Endodermal cell (in vitro differentiated cells): ENCODE data around the gene TST. TPM values are rescaled to one million over a fixed set of nuclear protein-coding genes. Genes with fewer than 3 reads are reported as not detected.

Experiments
- DNase-seq: peaks from one replicate; pipeline ENCODE4 v3.0.0-alpha.2; 2017
- H3K27ac ChIP-seq: 2 replicates; pipeline ENCODE4 v1.5.1; 2013; ENCODE audit warnings: mild to moderate bottlenecking, low read depth, low read length, moderate library complexity
- H3K27me3 ChIP-seq: 2 replicates; pipeline ENCODE4 v1.6.1; 2013; ENCODE audit warnings: mild to moderate bottlenecking, low read length, moderate library complexity; ENCODE audit not compliant: insufficient read depth, control insufficient read depth, poor library complexity, severe bottlenecking
- H3K36me3 ChIP-seq: 2 replicates; pipeline ENCODE4 v1.7.0; 2013; ENCODE audit warnings: mild to moderate bottlenecking, low read length, moderate library complexity; ENCODE audit not compliant: control insufficient read depth, insufficient read depth
- H3K4me1 ChIP-seq: one replicate; pipeline ENCODE4 v1.7.0; 2013; ENCODE audit warnings: low read length; ENCODE audit not compliant: control insufficient read depth, insufficient read depth
- H3K4me3 ChIP-seq: 2 replicates; pipeline ENCODE4 v1.5.1; 2013; ENCODE audit warnings: mild to moderate bottlenecking, low read length, moderate library complexity
- H3K9ac ChIP-seq: 2 replicates; pipeline ENCODE4 v1.6.1; 2013; ENCODE audit warnings: mild to moderate bottlenecking, low read length, moderate library complexity; ENCODE audit not compliant: poor library complexity, severe bottlenecking; ENCODE audit errors: extremely low read depth
- H3K9me3 ChIP-seq: 2 replicates; pipeline ENCODE4 v1.6.1; 2013; ENCODE audit warnings: mild to moderate bottlenecking, low read length, moderate library complexity; ENCODE audit not compliant: control insufficient read depth
- H3K27ac Mint-ChIP-seq: 2 replicates; pipeline ENCODE4 v1.8.0; 2020; ENCODE audit warnings: mixed read lengths
- H3K27me3 Mint-ChIP-seq: 2 replicates; pipeline ENCODE4 v1.8.0; 2021; ENCODE audit warnings: mild to moderate bottlenecking, mixed read lengths; ENCODE audit not compliant: insufficient read depth
- H3K36me3 Mint-ChIP-seq: 2 replicates; pipeline ENCODE4 v1.8.0; 2020; ENCODE audit warnings: low read depth, mixed read lengths
- H3K4me1 Mint-ChIP-seq: 2 replicates; pipeline ENCODE4 v1.8.0; 2020; ENCODE audit warnings: mixed read lengths
- H3K4me3 Mint-ChIP-seq: 2 replicates; pipeline ENCODE4 v1.8.0; 2020; ENCODE audit warnings: mild to moderate bottlenecking, moderate library complexity, mixed read lengths
- H3K9me3 Mint-ChIP-seq: 2 replicates; pipeline ENCODE4 v1.8.0; 2020; ENCODE audit warnings: mild to moderate bottlenecking, mixed read lengths
- WGBS, 2 experiments: methylation state at CpG; one replicate each; pipeline versions ENCODE4 v1.1.5 to v1.1.7; 2013; ENCODE audit warnings: missing lambda C conversion rate in 2 of 2, mixed read lengths in 1 of 2; ENCODE audit not compliant: insufficient coverage in 1 of 2, insufficient read length in 1 of 2; 5-methylcytosine and 5-hydroxymethylcytosine counted together
- long read RNA-seq, 4 experiments: library from polyadenylated mRNA in 2 of 4; library from RNA in 1 of 4; library from capped mRNA in 1 of 4; stranded (forward) in 3 of 4; unstranded in 1 of 4; transcript quantifications; one replicate each; pipeline ENCODE4 v2.0.0, GENCODE V29; 2020 to 2021; ENCODE audit warnings: inconsistent platforms in 1 of 4
- polyA plus RNA-seq, 2 experiments: library from polyadenylated mRNA; stranded (reverse); fragments of 50-300 nt; gene quantifications; one replicate each; pipeline ENCODE4 v1.2.3, GENCODE V29; 2013
- total RNA-seq, 2 donors: library from RNA; stranded (reverse); fragmentation: NEBNext Ultra II Directional in 1 of 2; extraction: Animal tissue kit (Norgen Biotek cat#: 25700) in 1 of 2; gene quantifications; 2 replicates in 1 of 2; 3 replicates in 1 of 2; pipeline ENCODE4 v1.2.1, GENCODE V29; 2021
- TF ChIP-seq, protein P1 (sequence below): fragments of 200-600 bp; sonication (generic); conservative IDR thresholded peaks from 2 replicates; pipeline ENCODE4 v1.5.0; 2021; ENCODE audit warnings: antibody characterized with exemption, mild to moderate bottlenecking

Gene TST
- total RNA-seq, result 10 to 100 TPM; 38.2 to 48.3 TPM
- polyA plus RNA-seq (2013, experiment 1 of 2), result 21.8 TPM
- 24.6 TPM for polyA plus RNA-seq (2013, experiment 2 of 2)
- long read RNA-seq, experiment 1, transcript TST-202 (2 exons, 1,797 nt), result minor isoform, 14 of 45 reads
- long read RNA-seq, experiment 1, transcript TST-201 (3 exons, 1,211 nt), result major isoform, 22 of 45 reads
- long read RNA-seq, experiment 1, partial matches to known transcripts, result 4 of 45 reads
- long read RNA-seq, experiment 1, other reads (novel, unspliced or antisense), result 5 of 45 reads
- long read RNA-seq, experiment 2, transcript TST-201 (3 exons, 1,211 nt), result major isoform, 8 of 19 reads
- long read RNA-seq, experiment 2, transcript TST-202 (2 exons, 1,797 nt), result minor isoform, 5 of 19 reads
- long read RNA-seq, experiment 2, partial matches to known transcripts, result 0 of 19 reads
- long read RNA-seq, experiment 2, other reads (novel, unspliced or antisense), result 6 of 19 reads
- long read RNA-seq, experiment 3, transcript TST-201 (3 exons, 1,211 nt), result major isoform, 7 of 8 reads
- long read RNA-seq, experiment 3, partial matches to known transcripts, result 0 of 8 reads
- long read RNA-seq, experiment 3, other reads (novel, unspliced or antisense), result 0 of 8 reads
- long read RNA-seq, experiment 4, transcript TST-201 (3 exons, 1,211 nt), result major isoform, 71 of 80 reads
- long read RNA-seq, experiment 4, partial matches to known transcripts, result 0 of 80 reads
- long read RNA-seq, experiment 4, other reads (novel, unspliced or antisense), result 6 of 80 reads

DNA sequence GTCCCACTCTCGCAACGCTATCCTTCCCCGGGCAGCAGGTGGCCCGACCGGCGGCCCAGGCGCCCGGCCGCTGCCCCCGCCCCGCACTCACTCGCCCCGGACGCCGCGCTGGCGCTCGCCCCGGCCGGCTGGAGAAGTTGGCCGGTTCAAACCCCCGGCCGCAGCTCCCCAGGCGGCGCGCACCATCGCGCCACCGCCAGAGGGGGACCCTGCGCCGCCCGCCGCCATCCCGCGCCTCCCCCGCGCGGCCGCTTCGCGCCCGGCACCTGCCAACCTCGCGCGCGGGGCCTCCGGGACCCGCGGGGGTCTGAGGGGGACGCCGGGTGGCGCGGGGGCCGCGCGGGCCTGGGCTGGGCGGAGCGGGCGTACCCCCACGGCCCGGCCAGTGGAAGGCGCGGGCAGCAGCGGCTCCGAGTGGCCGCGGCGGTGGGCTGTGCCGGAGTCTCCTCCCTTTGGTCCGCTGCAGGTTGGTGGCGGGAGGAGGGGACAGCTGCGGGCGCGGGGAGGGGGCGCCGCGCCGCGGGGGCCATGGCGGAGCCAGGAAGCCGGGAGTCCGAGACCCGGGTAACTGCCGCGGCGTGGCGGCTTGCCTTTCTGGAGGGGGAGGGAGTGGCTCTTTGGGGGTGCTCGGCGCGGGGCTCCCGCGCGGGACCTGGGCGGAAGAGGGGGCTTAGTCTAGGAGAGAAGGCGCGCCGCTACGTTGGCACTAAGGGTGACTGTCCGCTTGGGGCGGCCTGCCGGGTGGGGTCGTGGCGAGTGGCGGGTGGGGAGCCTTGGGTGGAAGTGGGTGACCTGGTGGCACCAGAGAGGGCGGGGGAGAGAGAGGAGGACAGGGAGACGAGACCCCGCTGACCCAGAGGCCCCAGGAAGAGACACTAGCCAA, at the start of gene TST, which contains the start of gene MPST:
Gene TST, minus strand, starts transcription at position 139 of the 883 bp plus-strand sequence. CDS start 715 bp downstream, outside the sequence.
Gene MPST, plus strand, starts transcription at position 434 of the 883 bp plus-strand sequence. Its CDS starts 95 bp downstream, at position 529.
- Mint-ChIP-seq H3K9me3 (no peaks in the 10 kb centered on the region), H3K36me3 (peaks cover 19% of the 10 kb centered on the region), H3K27ac (peak within 1 kb of the TSS; percentile 89), H3K4me1 (peaks cover 15% of the 10 kb centered on the region), H3K4me3 (peak within 1 kb of the TSS; percentile 92), H3K27me3 (no peaks in the 10 kb centered on the region)
- Histone ChIP-seq H3K4me3 (peak within 1 kb of the TSS; percentile 87), H3K4me1 (peaks cover 11% of the 10 kb centered on the region), H3K27me3 (no peaks in the 10 kb centered on the region), H3K36me3 (peaks cover 18% of the 10 kb centered on the region), H3K9me3 (no peaks in the 10 kb centered on the region), H3K9ac (peak within 1 kb of the TSS; percentile 73), H3K27ac (peak within 1 kb of the TSS; percentile 73)
- TF ChIP-seq, protein P1, sequence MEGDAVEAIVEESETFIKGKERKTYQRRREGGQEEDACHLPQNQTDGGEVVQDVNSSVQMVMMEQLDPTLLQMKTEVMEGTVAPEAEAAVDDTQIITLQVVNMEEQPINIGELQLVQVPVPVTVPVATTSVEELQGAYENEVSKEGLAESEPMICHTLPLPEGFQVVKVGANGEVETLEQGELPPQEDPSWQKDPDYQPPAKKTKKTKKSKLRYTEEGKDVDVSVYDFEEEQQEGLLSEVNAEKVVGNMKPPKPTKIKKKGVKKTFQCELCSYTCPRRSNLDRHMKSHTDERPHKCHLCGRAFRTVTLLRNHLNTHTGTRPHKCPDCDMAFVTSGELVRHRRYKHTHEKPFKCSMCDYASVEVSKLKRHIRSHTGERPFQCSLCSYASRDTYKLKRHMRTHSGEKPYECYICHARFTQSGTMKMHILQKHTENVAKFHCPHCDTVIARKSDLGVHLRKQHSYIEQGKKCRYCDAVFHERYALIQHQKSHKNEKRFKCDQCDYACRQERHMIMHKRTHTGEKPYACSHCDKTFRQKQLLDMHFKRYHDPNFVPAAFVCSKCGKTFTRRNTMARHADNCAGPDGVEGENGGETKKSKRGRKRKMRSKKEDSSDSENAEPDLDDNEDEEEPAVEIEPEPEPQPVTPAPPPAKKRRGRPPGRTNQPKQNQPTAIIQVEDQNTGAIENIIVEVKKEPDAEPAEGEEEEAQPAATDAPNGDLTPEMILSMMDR, result peak; percentile 44
- WGBS, 2 experiments, result 0% methylated on average over 25 to 104 of the region's 107 CpGs
- peak; percentile 88 for DNase-seq

DNA sequence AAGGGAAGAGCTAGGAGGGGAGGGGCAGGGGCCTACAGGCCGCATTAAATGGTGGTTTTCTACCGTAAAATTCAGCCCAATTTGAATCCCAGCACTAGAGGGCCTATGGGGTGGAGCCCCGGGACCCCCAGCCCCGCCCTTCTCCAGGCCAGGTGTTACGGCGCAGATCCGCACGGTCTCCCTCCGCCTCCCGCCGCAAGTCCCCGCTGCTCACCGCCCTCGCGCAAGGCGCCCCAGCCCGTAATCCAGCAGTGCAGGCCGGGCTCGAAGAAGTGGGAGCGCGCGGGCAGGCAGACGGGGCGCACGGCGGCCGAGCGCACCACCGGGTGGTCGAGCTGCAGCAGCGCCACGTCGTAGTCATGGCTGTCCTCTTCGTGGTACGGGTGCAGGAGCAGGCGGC, 49.6 kb upstream of the TST start:
- TF ChIP-seq, protein P1, result peak; percentile 44
- peak; percentile 87 for DNase-seq

DNA sequence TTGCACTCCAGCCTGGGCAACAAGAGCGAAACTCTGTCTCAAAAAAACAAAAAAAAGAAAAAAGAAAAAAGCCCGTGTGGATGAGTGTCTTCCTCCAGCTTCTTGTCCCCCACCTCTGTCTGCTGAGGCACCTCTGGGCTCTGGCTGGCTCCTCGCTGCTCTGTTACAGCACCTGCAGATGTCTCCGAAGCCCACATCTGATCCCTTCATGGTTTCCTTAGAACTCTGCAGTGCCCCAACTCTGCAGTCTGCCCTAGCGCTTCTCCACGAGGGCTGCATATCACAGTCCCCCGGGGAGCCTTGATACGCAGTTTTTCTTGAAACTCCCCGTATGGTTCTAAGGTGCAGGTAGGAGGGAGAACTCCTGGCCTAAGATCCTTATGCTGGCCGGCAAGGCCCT, 48.2 kb upstream of the TST start:
- 85 to 90% methylated on average over 10 of the region's 10 CpGs for whole genome bisulfite sequencing, 2 experiments
- peaks cover 36% of the 10 kb centered on the region for H3K27me3 Mint-ChIP-seq
- peaks cover 41% of the 10 kb centered on the region for H3K27me3 ChIP-seq
- H3K9me3 ChIP-seq, result no peaks in the 10 kb centered on the region
- no peak overlapping the region for H3K4me3 Mint-ChIP-seq
- no peak overlapping the region for H3K27ac Mint-ChIP-seq
- H3K36me3 ChIP-seq, result no peaks in the 10 kb centered on the region
- no peaks in the 10 kb centered on the region for H3K36me3 Mint-ChIP-seq
- peaks cover 2% of the 10 kb centered on the region for H3K4me1 Mint-ChIP-seq
- no peaks in the 10 kb centered on the region for H3K4me1 ChIP-seq
- TF ChIP-seq, protein P1, result no peak
- H3K9ac ChIP-seq, result no peak overlapping the region
- no peak overlapping the region for H3K27ac ChIP-seq
- DNase-seq, result no peak
- H3K4me3 ChIP-seq, result no peak overlapping the region
- H3K9me3 Mint-ChIP-seq, result no peaks in the 10 kb centered on the region

More for the DNA sequence above, 49.6 kb upstream of the TST start:
- Histone ChIP-seq H3K9ac (no peak overlapping the region), H3K9me3 (no peaks in the 10 kb centered on the region), H3K36me3 (no peaks in the 10 kb centered on the region), H3K4me3 (no peak overlapping the region), H3K27ac (no peak overlapping the region), H3K27me3 (peaks cover 47% of the 10 kb centered on the region), H3K4me1 (no peaks in the 10 kb centered on the region)
- Mint-ChIP-seq H3K4me1 (no peaks in the 10 kb centered on the region), H3K27ac (no peak overlapping the region), H3K27me3 (peaks cover 36% of the 10 kb centered on the region), H3K4me3 (peak overlapping the region; percentile 34), H3K36me3 (no peaks in the 10 kb centered on the region), H3K9me3 (no peaks in the 10 kb centered on the region)
- 15 to 18% methylated on average over 7 to 36 of the region's 36 CpGs for WGBS, 2 experiments
